ENCODE measurements around the gene OSGEP. TPM values are rescaled to one million over a fixed set of nuclear protein-coding genes. Genes with fewer than 3 reads are reported as not detected.
A peak's percentile ranks its signal among the peaks of the same experiment; 100 is the strongest.

Gene OSGEP
- total and polyA plus RNA-seq, 2 of the 13 experiments (the other 11 are each of a cell fraction or from before 2014, with no cell fraction given) = 39.7 to 41.1 TPM

GRCh38 chr14:20461225-20462141, 6.9 kb upstream of the OSGEP start, which contains the start of gene PIP4P1 (continued):
- TF ChIP-seq ZSCAN9 (CRISPR knock-in tag; IDR thresholded peaks at IDR 0.05; ENCODE audit: borderline replicate concordance) (peak; percentile 97), DPF2 (CRISPR knock-in tag; IDR thresholded peaks at IDR 0.05; ENCODE audit: borderline replicate concordance, low read depth) (no peak), ZNF776 (CRISPR knock-in tag; IDR thresholded peaks at IDR 0.05) (peak; percentile 89), ZNF792 (CRISPR knock-in tag; IDR thresholded peaks at IDR 0.05) (peak; percentile 98), ZC3H13 (CRISPR knock-in tag; IDR thresholded peaks at IDR 0.05) (no peak; the same call in 1 of the 2 replicates), AGO1 (IDR thresholded peaks at IDR 0.05; ENCODE audit: low read depth, low read length, poor library complexity, severe bottlenecking) (no peak), ZNF33A (CRISPR knock-in tag; IDR thresholded peaks at IDR 0.05; ENCODE audit: borderline replicate concordance) (no peak), PHF20 (CRISPR knock-in tag; IDR thresholded peaks at IDR 0.05) (peak; percentile 91), ZNF232 (CRISPR knock-in tag; IDR thresholded peaks at IDR 0.05; ENCODE audit: borderline replicate concordance) (peak; percentile 90; the same call in 1 of the 2 replicates), ZNF17 (CRISPR knock-in tag; IDR thresholded peaks at IDR 0.05) (no peak), TAF1 (CRISPR knock-in tag; IDR thresholded peaks at IDR 0.05) (peak; percentile 56), TOPORS (CRISPR knock-in tag; IDR thresholded peaks at IDR 0.05) (peak; percentile 81; the same call in 1 of the 2 replicates), RFXAP (CRISPR knock-in tag; IDR thresholded peaks at IDR 0.05; ENCODE audit: borderline replicate concordance) (peak; percentile 98), ARNT (IDR thresholded peaks at IDR 0.05) (no peak), MAFK (conservative IDR thresholded peaks at IDR 0.05 in 1 of 2, IDR thresholded peaks at IDR 0.05 in 1 of 2; ENCODE audit: low read length in 2 of 2) (peak; percentile 85 to 91), ZFAT (CRISPR knock-in tag; conservative IDR thresholded peaks at IDR 0.05) (no peak), ZNF674 (CRISPR knock-in tag; IDR thresholded peaks at IDR 0.05; ENCODE audit: low read depth) (peak; percentile 87), ZNF44 (CRISPR knock-in tag; IDR thresholded peaks at IDR 0.05) (peak; percentile 64; the same call in 1 of the 2 replicates), ZGPAT (CRISPR knock-in tag; IDR thresholded peaks at IDR 0.05) (peak; percentile 96), REXO4 (CRISPR knock-in tag; IDR thresholded peaks at IDR 0.05; ENCODE audit: borderline replicate concordance) (no peak), PLSCR1 (CRISPR knock-in tag; IDR thresholded peaks at IDR 0.05; ENCODE audit: borderline replicate concordance) (no peak), PRDM4 (CRISPR knock-in tag; IDR thresholded peaks at IDR 0.05; ENCODE audit: borderline replicate concordance) (peak; percentile 82; the same call in 1 of the 2 replicates), PPARG (CRISPR knock-in tag; conservative IDR thresholded peaks at IDR 0.05) (peak; percentile 64; the same call in 1 of the 2 replicates), ATF7 (IDR thresholded peaks at IDR 0.05) (no peak), ATF7 (CRISPR knock-in tag; IDR thresholded peaks at IDR 0.05) (peak; percentile 80)
